Measurements from ENCODE around the gene TMEM131. TPM values are rescaled to one million over a fixed set of nuclear protein-coding genes. Genes with fewer than 3 reads are reported as not detected.

The TMEM131 gene
- total RNA-seq, 2 donors from 2014 or later, result 39.0 to 43.0 TPM

DNA sequence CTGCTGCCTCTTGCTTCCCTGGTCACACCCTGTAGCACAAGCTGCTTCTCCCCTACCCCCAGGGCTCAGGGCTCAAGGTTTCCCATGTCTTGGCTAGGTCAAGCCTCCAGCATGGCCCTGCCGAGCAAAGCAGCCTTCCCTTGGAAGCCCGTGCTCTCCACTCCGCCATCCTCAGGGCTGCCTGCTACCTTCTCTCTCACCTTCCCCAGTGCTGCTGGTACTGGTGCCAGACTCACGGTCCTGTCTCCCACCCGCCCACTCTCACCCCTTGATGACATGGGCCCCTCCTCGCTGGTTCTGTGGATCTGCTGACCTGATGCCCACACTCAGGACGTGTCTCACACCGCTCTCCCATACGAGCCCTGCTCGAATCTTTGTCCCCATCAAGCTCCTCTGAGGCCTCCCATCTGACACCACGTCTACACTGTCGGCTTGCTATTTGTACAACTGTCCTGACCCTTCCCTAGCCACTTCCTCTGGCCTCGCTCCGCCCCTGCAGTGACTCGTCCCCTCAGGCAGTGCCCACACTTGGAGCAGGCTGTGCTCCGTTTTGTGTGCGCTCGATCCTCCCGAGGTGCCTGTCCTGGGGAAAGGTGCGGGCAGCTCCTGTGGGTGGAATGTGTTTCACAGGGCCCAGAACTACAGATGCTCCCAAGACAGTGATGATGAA lies 232.4 kb downstream of the TMEM131 start:
- H3K9ac ChIP-seq (ENCODE audit: extremely low read depth, low read length, poor library complexity, severe bottlenecking), result no peak overlapping the region
- no peaks in the 10 kb centered on the region for H3K27me3 ChIP-seq (ENCODE audit: control insufficient read depth, insufficient read depth, low read length, poor library complexity, severe bottlenecking)
- H3K36me3 ChIP-seq (ENCODE audit: control insufficient read depth, insufficient read depth, low read length), result peaks cover 79% of the 10 kb centered on the region
- peaks cover 64% of the 10 kb centered on the region for H3K36me3 Mint-ChIP-seq (ENCODE audit: low read depth)
- no peak overlapping the region for H3K27ac ChIP-seq (ENCODE audit: low read depth, low read length)
- TF ChIP-seq, protein P1, sequence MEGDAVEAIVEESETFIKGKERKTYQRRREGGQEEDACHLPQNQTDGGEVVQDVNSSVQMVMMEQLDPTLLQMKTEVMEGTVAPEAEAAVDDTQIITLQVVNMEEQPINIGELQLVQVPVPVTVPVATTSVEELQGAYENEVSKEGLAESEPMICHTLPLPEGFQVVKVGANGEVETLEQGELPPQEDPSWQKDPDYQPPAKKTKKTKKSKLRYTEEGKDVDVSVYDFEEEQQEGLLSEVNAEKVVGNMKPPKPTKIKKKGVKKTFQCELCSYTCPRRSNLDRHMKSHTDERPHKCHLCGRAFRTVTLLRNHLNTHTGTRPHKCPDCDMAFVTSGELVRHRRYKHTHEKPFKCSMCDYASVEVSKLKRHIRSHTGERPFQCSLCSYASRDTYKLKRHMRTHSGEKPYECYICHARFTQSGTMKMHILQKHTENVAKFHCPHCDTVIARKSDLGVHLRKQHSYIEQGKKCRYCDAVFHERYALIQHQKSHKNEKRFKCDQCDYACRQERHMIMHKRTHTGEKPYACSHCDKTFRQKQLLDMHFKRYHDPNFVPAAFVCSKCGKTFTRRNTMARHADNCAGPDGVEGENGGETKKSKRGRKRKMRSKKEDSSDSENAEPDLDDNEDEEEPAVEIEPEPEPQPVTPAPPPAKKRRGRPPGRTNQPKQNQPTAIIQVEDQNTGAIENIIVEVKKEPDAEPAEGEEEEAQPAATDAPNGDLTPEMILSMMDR (conservative IDR thresholded peaks at IDR 0.05), result no peak
- peaks cover 39% of the 10 kb centered on the region for H3K4me1 Mint-ChIP-seq
- peak; percentile 38 for DNase-seq
- H3K9me3 Mint-ChIP-seq, result no peaks in the 10 kb centered on the region
- no peaks in the 10 kb centered on the region for H3K27me3 Mint-ChIP-seq (ENCODE audit: insufficient read depth)
- H3K4me3 Mint-ChIP-seq, result no peak overlapping the region
- no peak overlapping the region for H3K4me3 ChIP-seq (ENCODE audit: low read length)
- WGBS, 2 experiments (ENCODE audit: insufficient coverage in 1 of 2, insufficient read length in 1 of 2), result 93 to 94% methylated on average over 12 to 20 of the region's 20 CpGs
- H3K4me1 ChIP-seq (ENCODE audit: control insufficient read depth, insufficient read depth, low read length), result peaks cover 23% of the 10 kb centered on the region
- peak overlapping the region; percentile 15 for H3K27ac Mint-ChIP-seq
- H3K9me3 ChIP-seq (ENCODE audit: control insufficient read depth, low read length), result no peaks in the 10 kb centered on the region

DNA sequence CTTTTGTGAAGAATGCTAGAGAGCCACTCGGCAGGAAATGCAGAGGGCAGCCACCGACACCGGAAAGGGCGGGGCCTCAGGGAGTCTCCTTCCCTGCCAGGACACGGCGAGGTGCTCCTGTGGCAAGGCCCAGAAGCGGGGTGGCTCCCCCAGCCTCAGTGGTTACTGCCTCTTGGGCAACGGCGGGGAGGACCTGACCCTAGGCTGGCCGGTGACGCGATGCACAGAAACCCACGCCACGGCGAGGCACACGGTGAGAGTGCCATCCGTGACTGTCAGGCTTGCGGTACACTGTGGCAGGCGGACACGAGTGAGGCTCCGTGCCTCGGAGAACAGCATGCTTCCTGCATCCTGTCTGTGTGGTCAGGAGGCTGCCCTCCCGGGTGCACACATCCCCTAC lies 234.6 kb downstream of the TMEM131 start:
- no peaks in the 10 kb centered on the region for H3K27me3 ChIP-seq (ENCODE audit: control insufficient read depth, insufficient read depth, low read length, poor library complexity, severe bottlenecking)
- no peak overlapping the region for H3K9ac ChIP-seq (ENCODE audit: extremely low read depth, low read length, poor library complexity, severe bottlenecking)
- H3K27ac ChIP-seq (ENCODE audit: low read depth, low read length), result no peak overlapping the region
- H3K36me3 Mint-ChIP-seq (ENCODE audit: low read depth), result peaks cover 73% of the 10 kb centered on the region
- H3K9me3 Mint-ChIP-seq, result no peaks in the 10 kb centered on the region
- peaks cover 23% of the 10 kb centered on the region for H3K4me1 ChIP-seq (ENCODE audit: control insufficient read depth, insufficient read depth, low read length)
- H3K9me3 ChIP-seq (ENCODE audit: control insufficient read depth, low read length), result no peaks in the 10 kb centered on the region
- H3K27ac Mint-ChIP-seq, result peak overlapping the region; percentile 83
- H3K36me3 ChIP-seq (ENCODE audit: control insufficient read depth, insufficient read depth, low read length), result peaks cover 85% of the 10 kb centered on the region
- TF ChIP-seq, protein P1 (conservative IDR thresholded peaks at IDR 0.05), result no peak
- no peak overlapping the region for H3K4me3 ChIP-seq (ENCODE audit: low read length)
- DNase-seq, result peak; percentile 49
- H3K4me1 Mint-ChIP-seq, result peaks cover 35% of the 10 kb centered on the region
- H3K4me3 Mint-ChIP-seq, result no peak overlapping the region
- H3K27me3 Mint-ChIP-seq (ENCODE audit: insufficient read depth), result no peaks in the 10 kb centered on the region
- WGBS, 2 experiments (ENCODE audit: insufficient coverage in 1 of 2, insufficient read length in 1 of 2), result 93 to 97% methylated on average over 18 to 23 of the region's 23 CpGs

DNA sequence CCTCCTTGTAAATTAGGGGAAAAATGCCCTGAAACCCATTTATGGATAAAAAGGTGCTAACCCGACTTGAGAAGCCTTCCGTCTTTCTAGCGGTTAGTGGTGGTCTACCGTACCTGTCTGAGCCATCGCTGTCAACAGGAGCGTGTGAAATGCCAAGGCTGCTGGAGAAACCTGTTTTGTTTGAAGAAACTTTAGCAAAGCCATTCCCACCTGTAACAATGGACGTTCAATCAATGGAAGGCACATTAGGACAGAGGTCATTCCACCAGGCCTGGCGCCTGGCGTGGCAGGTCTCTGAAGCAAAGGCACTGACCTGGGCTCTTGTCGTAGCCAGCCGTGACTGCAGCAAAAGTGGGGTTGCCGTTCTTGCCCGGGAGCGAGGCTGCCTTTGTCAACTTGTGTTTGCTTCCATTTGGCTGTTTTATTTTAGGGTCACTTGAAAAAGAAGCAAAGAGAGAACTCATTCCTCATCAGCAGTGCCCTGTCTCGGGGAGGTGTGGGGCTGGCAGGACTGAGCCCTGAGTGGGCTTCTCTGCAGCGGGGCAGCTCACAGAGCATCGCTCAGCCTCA lies 235.2 kb downstream of the TMEM131 start:
- peak; percentile 37 for DNase-seq
- peaks cover 35% of the 10 kb centered on the region for H3K4me1 Mint-ChIP-seq
- Histone ChIP-seq H3K4me3 (ENCODE audit: low read length) (no peak overlapping the region), H3K4me1 (ENCODE audit: control insufficient read depth, insufficient read depth, low read length) (peaks cover 23% of the 10 kb centered on the region), H3K36me3 (ENCODE audit: control insufficient read depth, insufficient read depth, low read length) (peaks cover 84% of the 10 kb centered on the region), H3K9ac (ENCODE audit: extremely low read depth, low read length, poor library complexity, severe bottlenecking) (no peak overlapping the region), H3K27me3 (ENCODE audit: control insufficient read depth, insufficient read depth, low read length, poor library complexity, severe bottlenecking) (no peaks in the 10 kb centered on the region), H3K9me3 (ENCODE audit: control insufficient read depth, low read length) (no peaks in the 10 kb centered on the region), H3K27ac (ENCODE audit: low read depth, low read length) (no peak overlapping the region)
- peaks cover 72% of the 10 kb centered on the region for H3K36me3 Mint-ChIP-seq (ENCODE audit: low read depth)
- 92 to 95% methylated on average over 16 to 17 of the region's 17 CpGs for WGBS, 2 experiments (ENCODE audit: insufficient coverage in 1 of 2, insufficient read length in 1 of 2)
- no peaks in the 10 kb centered on the region for H3K27me3 Mint-ChIP-seq (ENCODE audit: insufficient read depth)
- peak overlapping the region; percentile 83 for H3K27ac Mint-ChIP-seq
- no peaks in the 10 kb centered on the region for H3K9me3 Mint-ChIP-seq
- H3K4me3 Mint-ChIP-seq, result no peak overlapping the region
- TF ChIP-seq, protein P1 (conservative IDR thresholded peaks at IDR 0.05), result no peak

Data from endodermal cell (in vitro differentiated cells).